Astrocyte (in vitro differentiated cells and primary cell): ENCODE results near the gene SCARF2. TPM values are rescaled to one million over a fixed set of nuclear protein-coding genes. Genes with fewer than 3 reads are reported as not detected.
A peak's percentile ranks its signal among the peaks of the same experiment; 100 is the strongest.

ENCODE experiments used
- DNase-seq: peaks from one replicate; pipeline ENCODE4 v3.0.0-alpha.2; 2010; ENCODE audit warnings: low read depth
- FAIRE-seq: peaks from 2 replicates; lab custom pipeline; 2011; peaks lifted over from hg19 to GRCh38; lab: Jason Lieb, UNC
- H2AFZ ChIP-seq: 2 replicates; pipeline ENCODE4 v1.6.0; 2012; ENCODE audit warnings: low read depth, low read length, inconsistent platforms
- H3K27ac ChIP-seq: 2 replicates; pipeline ENCODE4 v1.5.1; 2011; ENCODE audit warnings: low read depth, low read length, inconsistent platforms
- H3K27me3 ChIP-seq: 2 replicates; pipeline ENCODE4 v1.6.0; 2011; ENCODE audit warnings: low read length, inconsistent platforms; ENCODE audit not compliant: insufficient read depth
- H3K36me3 ChIP-seq: 2 replicates; pipeline ENCODE4 v1.5.1; 2011; ENCODE audit warnings: low read length, inconsistent platforms; ENCODE audit not compliant: insufficient read depth
- H3K4me1 ChIP-seq: 2 replicates; pipeline ENCODE4 v1.5.1; 2011; ENCODE audit warnings: low read length, inconsistent platforms; ENCODE audit not compliant: insufficient read depth
- H3K4me2 ChIP-seq: 2 replicates; pipeline ENCODE4 v1.6.0; 2012; ENCODE audit warnings: low read length, inconsistent platforms
- H3K4me3 ChIP-seq: 2 replicates; pipeline ENCODE4 v1.5.1; 2011; ENCODE audit warnings: low read depth, mild to moderate bottlenecking, low read length, inconsistent platforms; ENCODE audit not compliant: insufficient read depth
- H3K79me2 ChIP-seq: 2 replicates; pipeline ENCODE4 v1.6.0; 2012; ENCODE audit warnings: mild to moderate bottlenecking, low read length, inconsistent platforms; ENCODE audit not compliant: insufficient read depth
- H3K9ac ChIP-seq: 2 replicates; pipeline ENCODE4 v1.6.0; 2012; ENCODE audit warnings: mild to moderate bottlenecking, low read length, inconsistent platforms
- H3K9me3 ChIP-seq: 2 replicates; pipeline ENCODE4 v1.5.1; 2012; ENCODE audit warnings: low read depth, mild to moderate bottlenecking, low read length, inconsistent platforms; ENCODE audit not compliant: insufficient read depth
- H4K20me1 ChIP-seq: 2 replicates; pipeline ENCODE4 v1.6.0; 2012; ENCODE audit warnings: low read length, inconsistent platforms; ENCODE audit not compliant: insufficient read depth
- H3K27ac Mint-ChIP-seq: one replicate; pipeline ENCODE4 v1.8.0; 2021; ENCODE audit warnings: mild to moderate bottlenecking, mixed read lengths; ENCODE audit not compliant: unreplicated experiment
- H3K27me3 Mint-ChIP-seq: one replicate; pipeline ENCODE4 v1.8.0; 2021; ENCODE audit warnings: low read depth, mixed read lengths; ENCODE audit not compliant: unreplicated experiment
- H3K36me3 Mint-ChIP-seq: one replicate; pipeline ENCODE4 v1.8.0; 2021; ENCODE audit warnings: low read depth, mixed read lengths; ENCODE audit not compliant: unreplicated experiment
- H3K4me1 Mint-ChIP-seq: one replicate; pipeline ENCODE4 v1.8.0; 2021; ENCODE audit warnings: low read depth, mixed read lengths; ENCODE audit not compliant: unreplicated experiment
- H3K4me3 Mint-ChIP-seq: one replicate; pipeline ENCODE4 v1.8.0; 2021; ENCODE audit warnings: mild to moderate bottlenecking, moderate library complexity, mixed read lengths; ENCODE audit not compliant: unreplicated experiment
- H3K9me3 Mint-ChIP-seq: one replicate; pipeline ENCODE4 v1.8.0; 2021; ENCODE audit warnings: mild to moderate bottlenecking, mixed read lengths; ENCODE audit not compliant: unreplicated experiment
- EZH2 ChIP-seq: IDR thresholded peaks from 2 replicates; pipeline ENCODE4 v1.6.1; 2012; ENCODE audit warnings: mild to moderate bottlenecking, low read length, inconsistent platforms; ENCODE audit not compliant: insufficient read depth
- total RNA-seq: library from RNA; stranded (reverse); gene quantifications from 2 replicates; pipeline ENCODE4 v1.2.1, GENCODE V29; 2021
- TF ChIP-seq, protein P1 (sequence below): IDR thresholded peaks from 2 replicates; pipeline ENCODE4 v1.5.1; 2011; ENCODE audit warnings: low read depth, mild to moderate bottlenecking, inconsistent platforms, low read length, moderate library complexity; ENCODE audit not compliant: insufficient read depth

The SCARF2 gene
- total RNA-seq, 1 donor from 2014 or later = 17.3 TPM

DNA sequence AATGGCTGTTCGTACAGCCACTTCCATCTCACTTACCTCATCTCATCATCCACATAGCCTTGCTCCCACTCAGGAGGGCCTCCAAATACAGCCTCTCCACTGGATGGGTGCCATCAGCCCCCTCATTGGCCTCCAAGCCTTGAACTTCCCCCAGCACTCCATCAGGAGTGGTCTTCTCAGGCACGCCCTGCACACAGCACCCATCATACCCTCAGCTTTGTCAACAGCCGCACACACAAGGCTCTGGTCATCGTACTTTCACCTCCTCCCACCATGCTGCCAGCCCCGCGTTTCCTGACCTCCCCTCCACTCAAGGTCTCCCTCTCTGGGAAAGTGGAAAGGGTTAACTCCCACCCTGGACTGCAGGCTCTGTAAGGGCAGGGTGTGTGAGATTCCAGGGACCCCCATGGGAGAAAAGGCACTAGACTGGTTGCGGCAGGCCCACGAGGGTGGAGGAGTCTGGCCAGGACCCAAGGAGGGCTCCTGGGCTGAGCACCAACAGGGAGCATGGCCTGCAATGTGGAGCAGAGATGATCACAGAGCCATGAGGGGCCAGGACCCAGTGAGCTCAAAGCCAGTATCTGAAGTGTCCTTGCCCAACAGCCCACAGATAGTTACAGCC lies 21.0 kb upstream of the SCARF2 start:
- H3K27ac Mint-ChIP-seq = no peak overlapping the region
- no peaks in the 10 kb centered on the region for H3K9me3 Mint-ChIP-seq

DNA sequence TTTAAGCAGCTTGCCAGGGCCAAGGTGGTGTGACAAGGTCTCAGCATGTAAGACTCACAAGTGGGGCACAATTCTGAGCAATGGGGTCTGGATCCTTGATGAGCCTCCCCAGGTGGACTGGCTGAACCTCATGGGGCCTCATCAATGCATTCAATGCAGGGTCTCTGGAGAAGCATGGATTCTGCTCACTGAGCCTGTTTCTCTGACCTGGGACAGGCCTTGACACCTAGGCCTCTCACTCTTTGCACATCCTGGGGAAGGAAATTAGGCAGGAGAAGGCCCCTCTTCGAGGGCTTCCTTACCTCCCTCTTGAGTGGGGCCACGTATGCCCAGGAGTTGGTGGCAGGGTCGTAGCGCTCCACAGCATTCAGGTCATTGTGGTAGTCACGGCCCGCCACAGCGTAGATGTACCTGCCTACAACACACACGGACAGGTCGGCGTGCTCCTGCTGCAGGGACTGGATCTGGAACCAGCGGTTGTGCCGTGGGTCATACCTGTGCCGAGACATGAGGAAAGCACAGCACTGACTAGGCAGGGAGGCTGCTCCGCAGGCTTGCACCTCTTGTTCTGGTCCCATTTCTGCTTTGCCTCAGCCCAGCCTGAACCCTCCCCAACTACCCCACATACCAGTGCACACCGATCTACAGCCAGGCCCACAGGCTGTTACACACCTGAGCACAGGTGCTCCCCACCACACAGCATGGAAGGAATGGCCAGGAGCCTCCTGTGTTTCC lies 20.0 kb upstream of the SCARF2 start:
- DNase-seq (no peak), FAIRE-seq (no peak)
- H3K27me3 ChIP-seq = no peaks in the 10 kb centered on the region
- no peak overlapping the region for H3K27ac ChIP-seq
- H3K36me3 ChIP-seq = peaks cover 2% of the 10 kb centered on the region
- no peaks in the 10 kb centered on the region for H3K79me2 ChIP-seq
- H3K9me3 Mint-ChIP-seq = no peaks in the 10 kb centered on the region
- no peak overlapping the region for H2AFZ ChIP-seq
- peaks cover 2% of the 10 kb centered on the region for H3K27me3 Mint-ChIP-seq
- peaks cover 3% of the 10 kb centered on the region for H4K20me1 ChIP-seq
- H3K4me1 Mint-ChIP-seq = no peaks in the 10 kb centered on the region
- no peak overlapping the region for H3K4me3 ChIP-seq
- no peak overlapping the region for H3K27ac Mint-ChIP-seq
- peaks cover 4% of the 10 kb centered on the region for H3K36me3 Mint-ChIP-seq
- no peaks in the 10 kb centered on the region for H3K9me3 ChIP-seq
- H3K4me1 ChIP-seq = peaks cover 4% of the 10 kb centered on the region
- no peak overlapping the region for H3K9ac ChIP-seq
- no peak overlapping the region for H3K4me3 Mint-ChIP-seq
- H3K4me2 ChIP-seq = no peak overlapping the region
- TF ChIP-seq, protein P1, sequence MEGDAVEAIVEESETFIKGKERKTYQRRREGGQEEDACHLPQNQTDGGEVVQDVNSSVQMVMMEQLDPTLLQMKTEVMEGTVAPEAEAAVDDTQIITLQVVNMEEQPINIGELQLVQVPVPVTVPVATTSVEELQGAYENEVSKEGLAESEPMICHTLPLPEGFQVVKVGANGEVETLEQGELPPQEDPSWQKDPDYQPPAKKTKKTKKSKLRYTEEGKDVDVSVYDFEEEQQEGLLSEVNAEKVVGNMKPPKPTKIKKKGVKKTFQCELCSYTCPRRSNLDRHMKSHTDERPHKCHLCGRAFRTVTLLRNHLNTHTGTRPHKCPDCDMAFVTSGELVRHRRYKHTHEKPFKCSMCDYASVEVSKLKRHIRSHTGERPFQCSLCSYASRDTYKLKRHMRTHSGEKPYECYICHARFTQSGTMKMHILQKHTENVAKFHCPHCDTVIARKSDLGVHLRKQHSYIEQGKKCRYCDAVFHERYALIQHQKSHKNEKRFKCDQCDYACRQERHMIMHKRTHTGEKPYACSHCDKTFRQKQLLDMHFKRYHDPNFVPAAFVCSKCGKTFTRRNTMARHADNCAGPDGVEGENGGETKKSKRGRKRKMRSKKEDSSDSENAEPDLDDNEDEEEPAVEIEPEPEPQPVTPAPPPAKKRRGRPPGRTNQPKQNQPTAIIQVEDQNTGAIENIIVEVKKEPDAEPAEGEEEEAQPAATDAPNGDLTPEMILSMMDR = no peak
- TF ChIP-seq EZH2 = no peak

More for the DNA sequence above, 21.0 kb upstream of the SCARF2 start:
- Mint-ChIP-seq H3K4me1 (no peaks in the 10 kb centered on the region), H3K27me3 (peaks cover 2% of the 10 kb centered on the region), H3K4me3 (no peak overlapping the region), H3K36me3 (peaks cover 4% of the 10 kb centered on the region)
- peaks cover 4% of the 10 kb centered on the region for H3K4me1 ChIP-seq
- H3K27me3 ChIP-seq = no peaks in the 10 kb centered on the region
- peaks cover 3% of the 10 kb centered on the region for H4K20me1 ChIP-seq
- H3K9me3 ChIP-seq = no peaks in the 10 kb centered on the region
- H3K27ac ChIP-seq = no peak overlapping the region
- TF ChIP-seq EZH2 = no peak
- TF ChIP-seq, protein P1 = no peak
- no peak overlapping the region for H3K4me3 ChIP-seq
- no peak overlapping the region for H2AFZ ChIP-seq
- H3K4me2 ChIP-seq = no peak overlapping the region
- no peak overlapping the region for H3K9ac ChIP-seq
- peaks cover 3% of the 10 kb centered on the region for H3K36me3 ChIP-seq
- DNase-seq (no peak), FAIRE-seq (no peak)
- H3K79me2 ChIP-seq = no peaks in the 10 kb centered on the region

DNA sequence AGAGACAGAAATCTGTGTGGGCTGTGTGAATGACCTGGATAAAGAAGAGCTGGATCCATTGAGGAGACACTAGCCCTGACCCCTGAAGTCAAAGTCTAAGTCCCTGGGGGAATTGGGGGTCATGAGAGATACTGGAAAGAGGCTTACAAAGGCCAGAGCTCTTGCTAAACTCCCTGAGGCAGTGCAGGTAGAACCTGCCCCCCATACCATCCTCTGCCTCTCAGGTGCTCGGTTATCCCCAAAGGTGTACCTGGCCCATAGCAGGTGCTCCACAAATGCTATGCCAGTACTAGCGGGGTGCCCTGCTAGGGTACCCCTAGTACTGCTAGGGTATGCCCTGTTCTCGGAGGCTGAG lies 19.1 kb upstream of the SCARF2 start:
- FAIRE-seq = no peak

More for the DNA sequence above, 19.1 kb upstream of the SCARF2 start:
- no peak for DNase-seq
- Histone ChIP-seq H3K36me3 (no peaks in the 10 kb centered on the region), H3K9ac (peak overlapping the region; percentile 18), H3K4me3 (no peak overlapping the region), H4K20me1 (peaks cover 3% of the 10 kb centered on the region), H3K9me3 (no peaks in the 10 kb centered on the region), H2AFZ (peak overlapping the region; percentile 46), H3K79me2 (no peaks in the 10 kb centered on the region), H3K27me3 (no peaks in the 10 kb centered on the region), H3K4me1 (peaks cover 4% of the 10 kb centered on the region), H3K27ac (no peak overlapping the region), H3K4me2 (no peak overlapping the region)
- no peaks in the 10 kb centered on the region for H3K4me1 Mint-ChIP-seq
- H3K27me3 Mint-ChIP-seq = peaks cover 2% of the 10 kb centered on the region
- H3K9me3 Mint-ChIP-seq = no peaks in the 10 kb centered on the region
- peaks cover 7% of the 10 kb centered on the region for H3K36me3 Mint-ChIP-seq
- no peak overlapping the region for H3K4me3 Mint-ChIP-seq
- no peak overlapping the region for H3K27ac Mint-ChIP-seq
- TF ChIP-seq, protein P1 = no peak
- no peak for TF ChIP-seq EZH2
